GM18505 (cell line): ENCODE results near the gene DRC1.

Experiments
- ATAC-seq: cut with Tn5 transposase; IDR thresholded peaks from one replicate; pipeline ENCODE4 v1.9.1; 2021; ENCODE audit not compliant: unreplicated experiment
- POLR2A ChIP-seq: IDR thresholded peaks from 4 replicates; pipeline ENCODE4 v1.6.1; 2011; ENCODE audit warnings: borderline replicate concordance; ENCODE audit not compliant: insufficient read depth, insufficient read length; ENCODE audit errors: extremely low read depth

DRC1 gene

GRCh38 chr2:26504002-26504401 is 102.3 kb downstream of the DRC1 start:
- TF ChIP-seq POLR2A, result no peak

GRCh38 chr2:26506279-26506678 is 104.6 kb downstream of the DRC1 start:
- no peak for ATAC-seq
- no peak for TF ChIP-seq POLR2A

More at GRCh38 chr2:26504002-26504401, 102.3 kb downstream of the DRC1 start:
- no peak for ATAC-seq
